ENCODE results near the gene ICOS. TPM values are rescaled to one million over a fixed set of nuclear protein-coding genes. Genes with fewer than 3 reads are reported as not detected.

Gene ICOS
- total and polyA plus RNA-seq, 9 of the 15 experiments (the other 6 are each of a cell fraction or from before 2014, with no cell fraction given) = not detected

- TF ChIP-seq TAF15 (IDR thresholded peaks at IDR 0.05; ENCODE audit: low read depth, low read length) (no peak), TFE3 (CRISPR knock-in tag; IDR thresholded peaks at IDR 0.05) (no peak), TAF1 (IDR thresholded peaks at IDR 0.05; ENCODE audit: control insufficient read depth, extremely low read depth, insufficient read depth, low read length, severe bottlenecking) (no peak), CSDE1 (IDR thresholded peaks at IDR 0.05) (no peak), TCF3 (CRISPR knock-in tag; IDR thresholded peaks at IDR 0.05) (no peak), CEBPZ (IDR thresholded peaks at IDR 0.05; ENCODE audit: borderline replicate concordance, low read depth, low read length) (no peak)
Observed at GRCh38 chr2:203890733-203891132, 45.8 kb upstream of the ICOS start (continued).

Measured in K562 (cell line).